GM19372 (cell line): ENCODE measurements around the gene DHRS7B.
"Not testable (repeated sequence)": the region's sequence is repeated elsewhere in the genome, so short reads cannot be mapped to it uniquely, and the experiment has no call there.

Experiments used
- ATAC-seq: cut with Tn5 transposase; IDR thresholded peaks from one replicate; pipeline ENCODE4 v1.9.1; 2021; ENCODE audit warnings: mild to moderate bottlenecking, low read depth, moderate library complexity; ENCODE audit not compliant: unreplicated experiment

Gene DHRS7B

GRCh38 chr17:21107067-21107650, 19.6 kb upstream of the DHRS7B start:
- not testable (repeated sequence) for ATAC-seq

GRCh38 chr17:21108651-21109050, 18.1 kb upstream of the DHRS7B start:
- ATAC-seq: no peak

- no peak for ATAC-seq
Observed at GRCh38 chr17:21113049-21113690, 13.6 kb upstream of the DHRS7B start.

- ATAC-seq: no peak
Observed at GRCh38 chr17:21113716-21114115, 13.0 kb upstream of the DHRS7B start.

- ATAC-seq: not testable (repeated sequence)
Observed at GRCh38 chr17:21114791-21115190, 12.0 kb upstream of the DHRS7B start.

GRCh38 chr17:21119247-21119918, 7.4 kb upstream of the DHRS7B start:
- no peak for ATAC-seq

GRCh38 chr17:21119919-21120249, 6.9 kb upstream of the DHRS7B start:
- no peak for ATAC-seq

GRCh38 chr17:21124086-21124485, 2.7 kb upstream of the DHRS7B start:
- ATAC-seq: no peak

- not testable (repeated sequence) for ATAC-seq
Observed at GRCh38 chr17:21124517-21124916, 2.2 kb upstream of the DHRS7B start.

GRCh38 chr17:21125862-21126261, 902 bp upstream of the DHRS7B start:
- ATAC-seq: no peak

GRCh38 chr17:21127509-21128077, 829 bp downstream of the DHRS7B start:
- ATAC-seq: no peak

- no peak for ATAC-seq
Observed at GRCh38 chr17:21129023-21129681, 2.4 kb downstream of the DHRS7B start.

GRCh38 chr17:21131137-21131536, 4.4 kb downstream of the DHRS7B start:
- no peak for ATAC-seq

GRCh38 chr17:21132428-21132827, 5.7 kb downstream of the DHRS7B start:
- no peak for ATAC-seq

GRCh38 chr17:21134559-21134958, 7.8 kb downstream of the DHRS7B start:
- no peak for ATAC-seq

GRCh38 chr17:21140911-21141310, 14.1 kb downstream of the DHRS7B start:
- peak; percentile 57 for ATAC-seq

- no peak for ATAC-seq
Observed at GRCh38 chr17:21141331-21141730, 14.6 kb downstream of the DHRS7B start.

- not testable (repeated sequence) for ATAC-seq
Observed at GRCh38 chr17:21142065-21142464, 15.3 kb downstream of the DHRS7B start.

- ATAC-seq: no peak
Observed at GRCh38 chr17:21143695-21144094, 16.9 kb downstream of the DHRS7B start.

- not testable (repeated sequence) for ATAC-seq
Observed at GRCh38 chr17:21144299-21144698, 17.5 kb downstream of the DHRS7B start.

- no peak for ATAC-seq
Observed at GRCh38 chr17:21146362-21147015, 19.7 kb downstream of the DHRS7B start.
